Calu3 (cell line): ENCODE results near the gene LTBP2. TPM values are rescaled to one million over a fixed set of nuclear protein-coding genes. Genes with fewer than 3 reads are reported as not detected.

Experiments
- BruUV-seq: library from RNA; stranded (reverse); fragments of 400-500 nt; replicated peaks from 2 replicates; lab custom pipeline; 2021; lab: Mats Ljungman, UMichigan
- CTCF ChIA-PET: fragments of 300-600 bp; sonication (Branson Sonifier 250); formaldehyde crosslinking; loops from one replicate; lab custom pipeline; 2022; ENCODE audit warnings: antibody characterized with exemption; lab: Charles Lee
- DNase-seq: peaks from one replicate; pipeline ENCODE4 v3.0.0; 2022
- H3K27ac Mint-ChIP-seq: one replicate; pipeline ENCODE4 v1.8.0; 2022; ENCODE audit warnings: mixed read lengths; ENCODE audit not compliant: unreplicated experiment
- H3K27me3 Mint-ChIP-seq: one replicate; pipeline ENCODE4 v1.8.0; 2022; ENCODE audit warnings: mixed read lengths; ENCODE audit not compliant: unreplicated experiment
- H3K36me3 Mint-ChIP-seq: one replicate; pipeline ENCODE4 v1.8.0; 2022; ENCODE audit warnings: mild to moderate bottlenecking, moderate library complexity, mixed read lengths; ENCODE audit not compliant: insufficient read depth, unreplicated experiment
- H3K4me1 Mint-ChIP-seq: one replicate; pipeline ENCODE4 v1.8.0; 2022; ENCODE audit warnings: mild to moderate bottlenecking, low read depth, mixed read lengths; ENCODE audit not compliant: unreplicated experiment
- H3K4me3 Mint-ChIP-seq: one replicate; pipeline ENCODE4 v1.8.0; 2022; ENCODE audit warnings: mild to moderate bottlenecking, low read depth, moderate library complexity, mixed read lengths; ENCODE audit not compliant: unreplicated experiment
- H3K9me3 Mint-ChIP-seq: one replicate; pipeline ENCODE4 v1.8.0; 2022; ENCODE audit warnings: low read depth, mixed read lengths; ENCODE audit not compliant: unreplicated experiment
- intact Hi-C: fragments of 100-400 bp; cut with micrococcal nuclease; formaldehyde crosslinking; loops from one replicate; pipeline ENCODE4 v1.10.0; 2022; ENCODE audit not compliant: unreplicated experiment
- total RNA-seq: library from RNA; stranded (reverse); gene quantifications from 2 replicates; pipeline ENCODE4 v1.2.3, GENCODE V29; 2022
- TF ChIP-seq, protein P1 (sequence below): fragments of 200-600 bp; IDR thresholded peaks from one replicate; pipeline ENCODE4 v1.8.0; 2022; ENCODE audit warnings: antibody characterized with exemption; ENCODE audit not compliant: unreplicated experiment

LTBP2 gene
- total RNA-seq, 1 experiment from 2014 or later, result 4.3 TPM

DNA sequence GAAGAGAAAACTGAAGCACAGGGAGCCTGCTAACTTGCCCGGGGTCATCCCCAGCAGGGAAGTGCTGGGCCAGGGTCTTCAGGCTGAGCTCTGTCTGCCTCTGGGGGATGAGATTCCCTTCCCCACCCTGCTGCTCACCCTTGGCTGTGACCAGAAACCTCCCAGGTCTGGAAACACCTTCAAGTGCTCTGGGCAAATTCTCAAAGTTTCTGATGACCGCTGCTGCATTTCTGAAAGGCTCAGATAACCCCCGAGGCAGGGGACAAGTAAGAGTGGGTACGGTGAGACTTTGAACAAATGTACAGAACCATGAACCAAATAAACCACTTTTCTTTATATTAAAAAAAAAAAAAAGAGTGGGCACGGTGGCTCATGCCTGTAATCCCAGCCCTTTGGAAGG is 41.3 kb downstream of the LTBP2 start:
- no peak for DNase-seq
- no peaks in the 10 kb centered on the region for H3K9me3 Mint-ChIP-seq
- H3K27ac Mint-ChIP-seq, result no peak overlapping the region
- H3K36me3 Mint-ChIP-seq, result peaks cover 12% of the 10 kb centered on the region
- CTCF ChIA-PET, result no interaction called here
- intact Hi-C loops, result no loop called here
- no peaks in the 10 kb centered on the region for H3K27me3 Mint-ChIP-seq
- H3K4me3 Mint-ChIP-seq, result no peak overlapping the region
- peaks cover 53% of the 10 kb centered on the region for H3K4me1 Mint-ChIP-seq
- no TSS peak for BruUV-seq
- TF ChIP-seq, protein P1, sequence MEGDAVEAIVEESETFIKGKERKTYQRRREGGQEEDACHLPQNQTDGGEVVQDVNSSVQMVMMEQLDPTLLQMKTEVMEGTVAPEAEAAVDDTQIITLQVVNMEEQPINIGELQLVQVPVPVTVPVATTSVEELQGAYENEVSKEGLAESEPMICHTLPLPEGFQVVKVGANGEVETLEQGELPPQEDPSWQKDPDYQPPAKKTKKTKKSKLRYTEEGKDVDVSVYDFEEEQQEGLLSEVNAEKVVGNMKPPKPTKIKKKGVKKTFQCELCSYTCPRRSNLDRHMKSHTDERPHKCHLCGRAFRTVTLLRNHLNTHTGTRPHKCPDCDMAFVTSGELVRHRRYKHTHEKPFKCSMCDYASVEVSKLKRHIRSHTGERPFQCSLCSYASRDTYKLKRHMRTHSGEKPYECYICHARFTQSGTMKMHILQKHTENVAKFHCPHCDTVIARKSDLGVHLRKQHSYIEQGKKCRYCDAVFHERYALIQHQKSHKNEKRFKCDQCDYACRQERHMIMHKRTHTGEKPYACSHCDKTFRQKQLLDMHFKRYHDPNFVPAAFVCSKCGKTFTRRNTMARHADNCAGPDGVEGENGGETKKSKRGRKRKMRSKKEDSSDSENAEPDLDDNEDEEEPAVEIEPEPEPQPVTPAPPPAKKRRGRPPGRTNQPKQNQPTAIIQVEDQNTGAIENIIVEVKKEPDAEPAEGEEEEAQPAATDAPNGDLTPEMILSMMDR, result no peak

DNA sequence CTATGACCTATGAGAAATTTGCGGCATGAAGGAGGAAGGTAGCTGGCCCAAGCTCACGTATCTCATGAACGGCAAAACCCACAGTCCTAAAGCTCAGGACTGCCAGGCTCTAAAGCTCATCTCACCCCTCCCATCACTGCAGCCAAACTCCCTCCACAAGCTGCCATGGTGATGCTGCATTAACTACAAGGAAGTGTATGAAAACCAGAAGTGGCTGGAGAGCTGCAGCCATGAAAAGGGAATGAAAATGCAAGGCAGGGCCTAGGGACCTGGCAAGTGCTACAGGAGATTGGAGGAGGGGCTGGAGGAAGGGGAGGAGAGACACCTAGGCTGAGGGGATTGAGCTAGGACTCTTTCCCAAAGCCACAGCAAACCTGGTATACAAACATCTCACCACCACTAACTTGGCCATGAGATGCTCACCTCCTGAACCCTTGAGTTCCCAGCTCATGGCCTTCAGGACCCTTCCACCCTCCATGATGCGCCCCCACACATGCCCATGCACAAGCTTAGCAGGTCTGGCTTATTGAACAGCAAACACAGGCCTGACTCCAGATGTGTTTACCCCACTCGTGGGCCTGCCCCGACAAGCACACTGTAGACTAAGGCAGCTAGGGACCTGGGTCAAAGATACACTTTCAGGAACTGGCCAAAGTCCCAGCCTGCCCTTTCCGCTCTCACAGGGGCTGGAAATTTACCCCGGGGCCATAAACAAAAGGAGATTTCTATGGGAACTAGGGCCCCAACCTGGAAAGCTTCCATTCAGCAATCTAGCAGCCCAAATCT is 42.0 kb downstream of the LTBP2 start:
- peaks cover 53% of the 10 kb centered on the region for H3K4me1 Mint-ChIP-seq
- H3K27me3 Mint-ChIP-seq, result no peaks in the 10 kb centered on the region
- H3K9me3 Mint-ChIP-seq, result no peaks in the 10 kb centered on the region
- CTCF ChIA-PET, result no interaction called here
- TF ChIP-seq, protein P1, result no peak
- no TSS peak for BruUV-seq
- peaks cover 12% of the 10 kb centered on the region for H3K36me3 Mint-ChIP-seq
- DNase-seq, result no peak
- no peak overlapping the region for H3K27ac Mint-ChIP-seq
- intact Hi-C loops, result no loop called here
- no peak overlapping the region for H3K4me3 Mint-ChIP-seq

DNA sequence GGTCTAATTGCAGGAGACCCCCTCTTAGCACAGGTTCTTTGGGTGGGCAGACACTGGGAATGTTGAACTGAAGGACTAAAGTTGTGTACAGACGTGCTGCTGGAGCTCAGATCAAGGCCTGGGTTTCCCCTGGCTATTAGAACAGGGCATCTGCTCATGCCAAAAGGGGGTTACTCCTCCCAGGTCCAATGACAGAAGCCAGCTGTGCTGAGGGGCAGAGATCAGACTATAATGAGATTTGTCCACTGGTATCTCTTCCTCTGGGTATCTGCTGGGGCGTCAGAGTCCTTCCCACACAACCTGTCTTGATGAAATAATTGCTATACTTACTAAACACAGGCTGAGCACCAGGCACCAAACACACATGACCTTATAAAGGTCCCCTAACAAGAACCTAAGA is 42.6 kb downstream of the LTBP2 start:
- Mint-ChIP-seq H3K4me1 (peaks cover 50% of the 10 kb centered on the region), H3K27me3 (no peaks in the 10 kb centered on the region), H3K27ac (no peak overlapping the region), H3K4me3 (no peak overlapping the region), H3K36me3 (peaks cover 12% of the 10 kb centered on the region), H3K9me3 (no peaks in the 10 kb centered on the region)
- TF ChIP-seq, protein P1, result no peak
- intact Hi-C loops, result no loop called here
- CTCF ChIA-PET, result no interaction called here
- no peak for DNase-seq
- BruUV-seq, result no TSS peak

DNA sequence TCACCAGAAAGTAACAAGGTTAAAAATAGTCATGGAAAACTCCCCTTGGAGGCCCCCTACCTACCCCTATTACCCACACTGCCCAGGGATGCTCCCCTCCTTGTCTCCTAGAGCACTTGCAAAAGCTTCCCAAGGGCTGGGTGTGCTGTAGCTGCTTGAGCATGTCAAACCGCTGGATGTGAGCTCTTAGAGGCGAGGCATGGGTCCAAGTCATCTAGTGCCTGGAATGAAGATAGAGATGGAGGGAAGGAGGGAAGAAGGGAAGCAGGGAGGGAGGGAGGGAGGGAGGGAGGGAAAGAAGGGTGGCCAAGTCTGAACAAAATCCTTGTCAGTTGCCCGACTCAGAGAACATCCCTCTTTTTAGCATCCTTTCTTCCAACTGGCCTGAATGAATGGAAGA is 43.1 kb downstream of the LTBP2 start:
- no peak overlapping the region for H3K4me3 Mint-ChIP-seq
- no peak overlapping the region for H3K27ac Mint-ChIP-seq
- no peaks in the 10 kb centered on the region for H3K27me3 Mint-ChIP-seq
- CTCF ChIA-PET, result interaction anchor here (0.7 kb wide), 1 partner anchor 24 kb away, joined by 4 read pairs; no protein-coding TSS in a partner anchor
- BruUV-seq, result no TSS peak
- H3K4me1 Mint-ChIP-seq, result peaks cover 46% of the 10 kb centered on the region
- no peak for DNase-seq
- H3K36me3 Mint-ChIP-seq, result peaks cover 12% of the 10 kb centered on the region
- TF ChIP-seq, protein P1, result no peak
- intact Hi-C loops, result no loop called here
- H3K9me3 Mint-ChIP-seq, result no peaks in the 10 kb centered on the region
